Keratinocyte (primary cell): Measurements from ENCODE around the gene TMEM119. TPM values are rescaled to one million over a fixed set of nuclear protein-coding genes. Genes with fewer than 3 reads are reported as not detected.

Experiments
- DNase-seq: peaks from one replicate; pipeline ENCODE4 v3.0.0-alpha.2; 2011; ENCODE audit warnings: low read depth, missing footprints, low spot score
- FAIRE-seq: peaks from 2 replicates; lab custom pipeline; 2011; peaks lifted over from hg19 to GRCh38; lab: Jason Lieb, UNC
- H2AFZ ChIP-seq: 2 replicates; pipeline ENCODE4 v1.6.0; 2012; ENCODE audit warnings: low read length, control low read depth, inconsistent platforms; ENCODE audit not compliant: control insufficient read depth
- H3K27ac ChIP-seq: 2 replicates; pipeline ENCODE4 v1.5.1; 2011; ENCODE audit warnings: low read length; ENCODE audit not compliant: control insufficient read depth, insufficient read depth
- H3K27me3 ChIP-seq: 3 replicates; pipeline ENCODE4 v1.6.0; 2011; ENCODE audit warnings: low read length; ENCODE audit not compliant: control insufficient read depth, insufficient read depth; ENCODE audit errors: extremely low read depth
- H3K36me3 ChIP-seq, 2 experiments: 2 replicates in 1 of 2; 3 replicates in 1 of 2; pipeline ENCODE4 v1.5.1; 2011; ENCODE audit warnings: low read length in 2 of 2, mild to moderate bottlenecking in 1 of 2; ENCODE audit not compliant: control insufficient read depth in 2 of 2, insufficient read depth in 2 of 2; ENCODE audit errors: extremely low read depth in 1 of 2
- H3K4me1 ChIP-seq: 3 replicates; pipeline ENCODE4 v1.5.1; 2011; ENCODE audit warnings: low read length; ENCODE audit not compliant: control insufficient read depth, insufficient read depth; ENCODE audit errors: extremely low read depth
- H3K4me2 ChIP-seq: 3 replicates; pipeline ENCODE4 v1.6.0; 2011; ENCODE audit warnings: low read depth, low read length; ENCODE audit not compliant: control insufficient read depth, insufficient read depth; ENCODE audit errors: extremely low read depth
- H3K4me3 ChIP-seq, 3 experiments: fragments of 200-600 bp in 1 of 3; sonication (generic) in 1 of 3; 2 replicates in 2 of 3; 3 replicates in 1 of 3; pipeline ENCODE4 v1.5.1; 2011 to 2016; ENCODE audit warnings: low read length in 3 of 3, mild to moderate bottlenecking in 3 of 3, control low read depth in 2 of 3, inconsistent platforms in 1 of 3, low read depth in 1 of 3, mixed read lengths in 1 of 3, mixed run types in 1 of 3, moderate library complexity in 1 of 3; ENCODE audit not compliant: control insufficient read depth in 2 of 3, insufficient read depth in 2 of 3; ENCODE audit errors: extremely low read depth in 1 of 3
- H3K79me2 ChIP-seq: 2 replicates; pipeline ENCODE4 v1.6.0; 2012; ENCODE audit warnings: low read length; ENCODE audit not compliant: control insufficient read depth, insufficient read depth
- H3K9ac ChIP-seq: 3 replicates; pipeline ENCODE4 v1.6.0; 2011; ENCODE audit warnings: low read length; ENCODE audit not compliant: control insufficient read depth, insufficient read depth; ENCODE audit errors: extremely low read depth
- H3K9me1 ChIP-seq: 3 replicates; pipeline ENCODE4 v1.6.0; 2011; ENCODE audit warnings: low read length; ENCODE audit not compliant: control insufficient read depth, insufficient read depth; ENCODE audit errors: extremely low read depth
- H3K9me3 ChIP-seq: 2 replicates; pipeline ENCODE4 v1.5.1; 2012; ENCODE audit warnings: low read depth, low read length; ENCODE audit not compliant: control insufficient read depth
- H4K20me1 ChIP-seq: 3 replicates; pipeline ENCODE4 v1.6.0; 2011; ENCODE audit warnings: low read length; ENCODE audit not compliant: control insufficient read depth, insufficient read depth; ENCODE audit errors: extremely low read depth
- EZH2 ChIP-seq: IDR thresholded peaks from one replicate; pipeline ENCODE4 v1.6.1; 2012; ENCODE audit warnings: inconsistent platforms, mild to moderate bottlenecking, low read length, moderate library complexity
- dilution Hi-C: fragments of 300-500 bp; cut with MboI; formaldehyde crosslinking; loops from one replicate; pipeline ENCODE4 v1.7.0; 2020; ENCODE audit warnings: low sequenced_read_pairs; ENCODE audit not compliant: extremely low pct_ligation_motif_present
- polyA plus RNA-seq, 5 experiments: library from polyadenylated mRNA; depleted of rRNA in 3 of 5; stranded (reverse) in 3 of 5; stranded (forward) in 1 of 5; unstranded in 1 of 5; fragments of >200 nt; gene quantifications; 1 replicate in 1 of 5; 2 replicates in 3 of 5; 3 replicates in 1 of 5; pipeline versions ENCODE4 v1.2.1 to v1.2.3, GENCODE V29; 2011 to 2012; ENCODE audit warnings: missing spikeins in 2 of 5, low read depth in 1 of 5, low replicate concordance in 1 of 5
- TF ChIP-seq, protein P1 (sequence below), 3 experiments: IDR thresholded peaks in 1 of 3; conservative IDR thresholded peaks in 1 of 3; optimal IDR thresholded peaks in 1 of 3; 2 replicates in 2 of 3; 3 replicates in 1 of 3; pipeline versions ENCODE3 to v1.5.1; 2011; ENCODE audit warnings: low read length in 3 of 3, mild to moderate bottlenecking in 3 of 3, moderate library complexity in 2 of 3, control low read depth in 1 of 3, inconsistent platforms in 1 of 3; ENCODE audit not compliant: insufficient read depth in 2 of 3; ENCODE audit errors: extremely low read depth in 1 of 3

The TMEM119 gene
- polyA plus RNA-seq, 1 donor (not counting 4 experiments of a cell fraction or from before 2014, with no cell fraction given), result not detected

DNA sequence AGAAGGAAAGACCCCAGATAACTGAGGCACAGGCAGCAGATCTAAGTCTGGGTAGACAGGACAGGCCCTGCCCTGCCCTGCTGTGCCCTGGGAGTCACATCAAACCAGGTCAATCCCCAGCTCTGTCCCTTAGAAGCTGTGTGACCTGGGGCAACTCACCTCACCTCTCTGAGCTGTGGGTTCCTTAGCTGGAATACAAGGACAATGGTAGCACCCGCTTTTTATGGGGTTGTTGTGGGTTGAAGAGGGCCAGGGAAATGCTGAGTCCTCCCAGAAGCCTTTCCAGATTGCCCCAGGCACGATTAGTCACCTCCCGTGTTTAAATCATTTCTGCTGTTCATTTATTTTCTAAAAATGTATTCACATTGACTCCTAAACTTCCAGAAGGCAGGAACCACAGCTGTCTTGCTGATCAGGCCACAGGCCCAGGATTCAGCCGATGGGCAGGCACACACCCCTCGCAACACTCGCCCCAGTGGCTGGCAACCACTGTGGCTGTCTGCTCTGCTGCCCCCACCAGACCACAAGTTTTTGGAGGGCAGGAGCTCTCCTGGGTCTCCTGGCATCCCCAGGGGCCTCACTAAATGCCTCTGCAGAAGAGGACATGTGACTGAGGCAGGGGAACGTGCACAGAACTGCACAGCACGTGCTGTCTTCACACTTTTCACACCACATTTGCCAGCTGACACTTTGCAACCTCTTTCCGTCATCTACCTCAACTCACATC, 32.8 kb upstream of the TMEM119 start:
- FAIRE-seq (peak; percentile 76), DNase-seq (peak; percentile 79)
- no peaks in the 10 kb centered on the region for H3K9me1 ChIP-seq
- H3K27me3 ChIP-seq, result peaks cover 4% of the 10 kb centered on the region
- TF ChIP-seq, protein P1, sequence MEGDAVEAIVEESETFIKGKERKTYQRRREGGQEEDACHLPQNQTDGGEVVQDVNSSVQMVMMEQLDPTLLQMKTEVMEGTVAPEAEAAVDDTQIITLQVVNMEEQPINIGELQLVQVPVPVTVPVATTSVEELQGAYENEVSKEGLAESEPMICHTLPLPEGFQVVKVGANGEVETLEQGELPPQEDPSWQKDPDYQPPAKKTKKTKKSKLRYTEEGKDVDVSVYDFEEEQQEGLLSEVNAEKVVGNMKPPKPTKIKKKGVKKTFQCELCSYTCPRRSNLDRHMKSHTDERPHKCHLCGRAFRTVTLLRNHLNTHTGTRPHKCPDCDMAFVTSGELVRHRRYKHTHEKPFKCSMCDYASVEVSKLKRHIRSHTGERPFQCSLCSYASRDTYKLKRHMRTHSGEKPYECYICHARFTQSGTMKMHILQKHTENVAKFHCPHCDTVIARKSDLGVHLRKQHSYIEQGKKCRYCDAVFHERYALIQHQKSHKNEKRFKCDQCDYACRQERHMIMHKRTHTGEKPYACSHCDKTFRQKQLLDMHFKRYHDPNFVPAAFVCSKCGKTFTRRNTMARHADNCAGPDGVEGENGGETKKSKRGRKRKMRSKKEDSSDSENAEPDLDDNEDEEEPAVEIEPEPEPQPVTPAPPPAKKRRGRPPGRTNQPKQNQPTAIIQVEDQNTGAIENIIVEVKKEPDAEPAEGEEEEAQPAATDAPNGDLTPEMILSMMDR (optimal IDR thresholded peaks at IDR 0.05 in 1 of 3, IDR thresholded peaks at IDR 0.05 in 1 of 3, conservative IDR thresholded peaks at IDR 0.05 in 1 of 3; ENCODE audit: extremely low read depth in 1 of 3, insufficient read depth in 2 of 3, low read length in 3 of 3), result no peak
- no peak for TF ChIP-seq EZH2
- H3K4me1 ChIP-seq, result peaks cover 38% of the 10 kb centered on the region
- H3K9me3 ChIP-seq, result no peaks in the 10 kb centered on the region
- no peak overlapping the region for H2AFZ ChIP-seq
- H3K4me2 ChIP-seq, result peak overlapping the region; percentile 60
- H3K79me2 ChIP-seq, result no peaks in the 10 kb centered on the region
- H3K4me3 ChIP-seq, result no peak overlapping the region
- no peaks in the 10 kb centered on the region for H3K36me3 ChIP-seq
- dilution Hi-C loops, result no loop called here
- peak overlapping the region; percentile 61 for H3K9ac ChIP-seq
- H4K20me1 ChIP-seq, result no peaks in the 10 kb centered on the region
- peak overlapping the region; percentile 70 for H3K27ac ChIP-seq

DNA sequence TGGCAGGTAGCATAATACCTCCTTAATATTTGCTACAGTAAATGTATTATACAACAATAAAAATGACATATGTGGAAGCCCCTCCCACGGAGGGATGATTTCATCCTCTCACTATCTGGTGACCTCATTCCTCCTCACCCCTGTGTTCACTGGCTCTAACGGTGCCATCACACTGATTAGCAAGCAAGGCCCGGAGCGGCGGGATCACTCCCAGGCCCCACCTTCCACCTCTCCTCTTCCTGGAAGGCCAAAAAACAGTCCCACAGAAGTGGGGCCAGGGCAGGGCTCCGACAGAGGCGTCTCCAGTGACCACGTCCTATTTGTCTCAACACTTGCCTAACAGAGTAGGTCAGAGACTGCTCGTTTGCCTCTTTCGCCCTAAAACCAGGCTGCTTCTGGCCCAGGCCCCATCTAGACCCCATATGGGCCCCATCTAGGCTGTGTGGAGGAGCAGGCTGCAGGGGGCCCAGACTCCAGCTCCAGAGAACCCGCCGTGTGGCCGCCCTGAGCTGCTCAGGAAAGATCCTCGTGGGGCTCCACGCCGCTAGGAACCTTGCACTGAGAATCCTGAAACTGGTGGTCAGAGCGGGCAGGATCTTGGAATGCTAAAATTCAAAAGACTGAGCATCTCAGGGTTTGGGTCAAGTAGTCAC, 32.1 kb upstream of the TMEM119 start:
- DNase-seq (peak; percentile 66), FAIRE-seq (peak; percentile 51)
- H2AFZ ChIP-seq, result peak overlapping the region; percentile 26
- peak overlapping the region; percentile 60 for H3K4me2 ChIP-seq
- H4K20me1 ChIP-seq, result no peaks in the 10 kb centered on the region
- H3K9me1 ChIP-seq, result no peaks in the 10 kb centered on the region
- peak overlapping the region; percentile 70 for H3K27ac ChIP-seq
- H3K9me3 ChIP-seq, result no peaks in the 10 kb centered on the region
- H3K27me3 ChIP-seq, result peaks cover 4% of the 10 kb centered on the region
- peaks cover 38% of the 10 kb centered on the region for H3K4me1 ChIP-seq
- H3K9ac ChIP-seq, result peak overlapping the region; percentile 61
- TF ChIP-seq, protein P1 (optimal IDR thresholded peaks at IDR 0.05 in 1 of 3, IDR thresholded peaks at IDR 0.05 in 1 of 3, conservative IDR thresholded peaks at IDR 0.05 in 1 of 3; ENCODE audit: extremely low read depth in 1 of 3, insufficient read depth in 2 of 3, low read length in 3 of 3), result no peak
- no peak for TF ChIP-seq EZH2
- no peaks in the 10 kb centered on the region for H3K36me3 ChIP-seq
- dilution Hi-C loops, result no loop called here
- H3K4me3 ChIP-seq, result no peak overlapping the region
- H3K79me2 ChIP-seq, result no peaks in the 10 kb centered on the region
